Tibial nerve (tissue), 4 donors: ENCODE results near the gene CAPN14. TPM values are rescaled to one million over a fixed set of nuclear protein-coding genes. Genes with fewer than 3 reads are reported as not detected.

ENCODE experiments used
- DNase-seq, 2 donors: peaks; one replicate each; pipeline ENCODE4 v3.0.0-alpha.2; 2019; ENCODE audit warnings: low spot score in 2 of 2
- H3K27ac ChIP-seq, 4 donors: fragments of 200-600 bp; sonication (generic) in 3 of 4; one replicate each; pipeline ENCODE4 v1.5.1; 2017 to 2019; ENCODE audit warnings: mild to moderate bottlenecking in 1 of 4
- H3K27me3 ChIP-seq, 2 donors: fragments of 200-600 bp; sonication (generic) in 1 of 2; one replicate each; pipeline versions ENCODE4 v1.5.1 to v1.6.0; 2017 to 2019
- H3K36me3 ChIP-seq, 3 donors: fragments of 200-600 bp; sonication (generic); one replicate each; pipeline ENCODE4 v1.5.1; 2018 to 2019
- H3K4me1 ChIP-seq, 4 donors: fragments of 200-600 bp; sonication (generic) in 3 of 4; one replicate each; pipeline ENCODE4 v1.5.1; 2017 to 2019
- H3K4me3 ChIP-seq, 4 donors: fragments of 200-600 bp; sonication (generic) in 3 of 4; one replicate each; pipeline ENCODE4 v1.5.1; 2017 to 2019; ENCODE audit warnings: mild to moderate bottlenecking in 1 of 4, moderate library complexity in 1 of 4
- H3K9me3 ChIP-seq, 4 donors: fragments of 200-600 bp; sonication (generic) in 3 of 4; one replicate each; pipeline ENCODE4 v1.5.1; 2017 to 2019
- CTCF ChIP-seq, 5 experiments: fragments of 200-600 bp in 3 of 5; fragments of 450-650 bp in 2 of 5; sonication (generic) in 3 of 5; IDR thresholded peaks; one replicate each; pipeline ENCODE4 v1.5.1; 2016 to 2019; ENCODE audit warnings: antibody characterized with exemption in 5 of 5, mild to moderate bottlenecking in 3 of 5, moderate library complexity in 2 of 5
- EP300 ChIP-seq, 2 donors: sonication (generic); formaldehyde crosslinking; IDR thresholded peaks; one replicate each; pipeline ENCODE4 v1.6.1; 2017; ENCODE audit warnings: antibody characterized with exemption in 2 of 2, mild to moderate bottlenecking in 1 of 2
- POLR2A ChIP-seq, 2 donors: fragments of 450-650 bp; IDR thresholded peaks; one replicate each; pipeline ENCODE4 v1.6.1; 2017; ENCODE audit warnings: antibody characterized with exemption in 2 of 2, mild to moderate bottlenecking in 2 of 2, moderate library complexity in 2 of 2
- WGBS, 2 donors: methylation state at CpG; one replicate each; pipeline ENCODE4 v1.1.5; 2018; 5-methylcytosine and 5-hydroxymethylcytosine counted together
- total RNA-seq, 4 donors: library from RNA; depleted of rRNA; stranded (reverse); fragments of >200 nt; gene quantifications; one replicate each; pipeline ENCODE4 v1.1.0, GENCODE V29; 2016

Gene CAPN14
- total RNA-seq, 4 donors from 2014 or later: not detected

GRCh38 chr2:31202833-31203232 lies 14.5 kb downstream of the CAPN14 start:
- TF ChIP-seq POLR2A (IDR thresholded peaks at IDR 0.05) (no peak), CTCF (IDR thresholded peaks at IDR 0.05) (no peak), EP300 (IDR thresholded peaks at IDR 0.05) (no peak)
- no peak overlapping the region for H3K4me3 ChIP-seq
- no peaks in the 10 kb centered on the region for H3K36me3 ChIP-seq
- 85% methylated on average over 5 of the region's 5 CpGs for WGBS, 2 donors
- no peaks in the 10 kb centered on the region for H3K4me1 ChIP-seq
- DNase-seq: no peak
- H3K9me3 ChIP-seq: no peaks in the 10 kb centered on the region
- H3K27me3 ChIP-seq: no peaks in the 10 kb centered on the region
- H3K27ac ChIP-seq: no peak overlapping the region

GRCh38 chr2:31202041-31202440 lies 15.3 kb downstream of the CAPN14 start:
- no peak overlapping the region for H3K4me3 ChIP-seq
- H3K27ac ChIP-seq: no peak overlapping the region
- no peaks in the 10 kb centered on the region for H3K9me3 ChIP-seq
- 72 to 75% methylated on average over 5 of the region's 5 CpGs for WGBS, 2 donors
- H3K36me3 ChIP-seq: no peaks in the 10 kb centered on the region
- TF ChIP-seq CTCF (IDR thresholded peaks at IDR 0.05) (no peak), EP300 (IDR thresholded peaks at IDR 0.05) (no peak), POLR2A (IDR thresholded peaks at IDR 0.05) (no peak)
- no peaks in the 10 kb centered on the region for H3K4me1 ChIP-seq
- no peaks in the 10 kb centered on the region for H3K27me3 ChIP-seq
- DNase-seq: no peak

GRCh38 chr2:31200972-31201371 lies 16.3 kb downstream of the CAPN14 start:
- 81 to 87% methylated on average over 9 of the region's 9 CpGs for WGBS, 2 donors
- peaks cover 0 to 4% (median 0%) of the 10 kb centered on the region in 4 donors for H3K9me3 ChIP-seq
- no peak overlapping the region for H3K4me3 ChIP-seq
- H3K27ac ChIP-seq: no peak overlapping the region
- H3K27me3 ChIP-seq: no peaks in the 10 kb centered on the region
- H3K4me1 ChIP-seq: no peaks in the 10 kb centered on the region
- no peaks in the 10 kb centered on the region for H3K36me3 ChIP-seq
- TF ChIP-seq EP300 (IDR thresholded peaks at IDR 0.05) (no peak), CTCF (IDR thresholded peaks at IDR 0.05) (no peak), POLR2A (IDR thresholded peaks at IDR 0.05) (no peak)
- no peak for DNase-seq

DNA sequence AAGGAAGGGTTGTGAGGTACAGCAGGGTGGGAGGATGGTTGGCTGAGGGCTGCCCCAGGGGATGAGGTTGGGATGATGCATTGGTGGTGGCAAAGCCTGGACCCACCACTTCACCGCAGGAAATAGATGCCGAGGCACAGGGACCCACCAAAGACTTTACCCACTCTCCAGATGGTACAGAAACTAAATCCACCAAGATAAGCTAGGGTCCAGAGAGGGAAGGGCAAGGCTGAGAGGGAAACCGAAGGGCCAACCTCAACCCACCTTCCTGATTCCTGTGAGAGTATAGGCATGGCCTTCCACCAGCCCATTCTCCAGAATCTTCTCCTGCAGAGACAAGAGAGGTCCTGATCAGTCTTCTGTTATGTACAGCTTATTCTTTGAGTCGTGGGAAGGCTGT lies 18.1 kb downstream of the CAPN14 start:
- TF ChIP-seq POLR2A (IDR thresholded peaks at IDR 0.05) (no peak), CTCF (IDR thresholded peaks at IDR 0.05) (no peak), EP300 (IDR thresholded peaks at IDR 0.05) (no peak)

DNA sequence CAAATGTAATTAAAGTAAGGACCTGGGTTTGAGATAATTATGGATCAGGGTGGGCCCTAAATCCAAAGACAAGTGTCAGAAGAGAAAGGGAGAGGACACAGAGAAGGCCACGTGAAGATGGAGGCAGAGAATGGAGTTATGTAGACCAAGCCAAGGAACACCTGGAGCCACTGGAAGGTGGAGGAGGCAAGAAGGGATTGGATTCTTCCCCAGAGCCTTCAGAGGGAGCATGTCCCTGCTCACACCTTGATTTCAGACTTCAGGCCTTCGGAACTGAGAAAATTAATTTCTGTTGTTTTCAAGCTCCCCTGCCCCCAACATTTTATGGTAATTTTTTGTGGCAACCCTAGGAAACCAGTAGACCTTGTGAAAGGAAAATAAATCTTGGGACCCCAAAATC lies 19.6 kb downstream of the CAPN14 start:
- 93 to 94% methylated on average over 2 of the region's 2 CpGs for WGBS, 2 donors
- no peaks in the 10 kb centered on the region for H3K4me1 ChIP-seq
- H3K9me3 ChIP-seq: peaks cover 0 to 4% (median 0%) of the 10 kb centered on the region in 4 donors
- DNase-seq: no peak
- H3K36me3 ChIP-seq: no peaks in the 10 kb centered on the region
- TF ChIP-seq POLR2A (IDR thresholded peaks at IDR 0.05) (no peak), CTCF (IDR thresholded peaks at IDR 0.05) (no peak), EP300 (IDR thresholded peaks at IDR 0.05) (no peak)
- no peak overlapping the region for H3K27ac ChIP-seq
- no peak overlapping the region for H3K4me3 ChIP-seq
- no peaks in the 10 kb centered on the region for H3K27me3 ChIP-seq

More for the DNA sequence above, 18.1 kb downstream of the CAPN14 start:
- Histone ChIP-seq H3K27ac (no peak overlapping the region), H3K4me1 (no peaks in the 10 kb centered on the region), H3K36me3 (no peaks in the 10 kb centered on the region), H3K9me3 (peaks cover 0 to 4% (median 0%) of the 10 kb centered on the region in 4 donors), H3K4me3 (no peak overlapping the region), H3K27me3 (no peaks in the 10 kb centered on the region)
- 86 to 88% methylated on average over 4 of the region's 4 CpGs for WGBS, 2 donors
- no peak for DNase-seq
